ENCODE measurements around the gene CXCL12.

Gene CXCL12

GRCh38 chr10:44339218-44339617 is 45.7 kb downstream of the CXCL12 start:
- intact Hi-C loops (cut with DNase I; ENCODE audit: low total_unique reads): loop anchor here (10.0 kb wide), 1 partner anchor 246 kb away; no protein-coding TSS in a partner anchor
- DNase-seq: no peak
- Histone ChIP-seq H3K4me3 (no peak overlapping the region), H3K4me1 (no peaks in the 10 kb centered on the region), H3K36me3 (no peaks in the 10 kb centered on the region), H3K27me3 (no peaks in the 10 kb centered on the region), H3K27ac (no peak overlapping the region), H3K9me3 (no peaks in the 10 kb centered on the region)
- no peak for TF ChIP-seq CTCF (IDR thresholded peaks at IDR 0.05)

DNA sequence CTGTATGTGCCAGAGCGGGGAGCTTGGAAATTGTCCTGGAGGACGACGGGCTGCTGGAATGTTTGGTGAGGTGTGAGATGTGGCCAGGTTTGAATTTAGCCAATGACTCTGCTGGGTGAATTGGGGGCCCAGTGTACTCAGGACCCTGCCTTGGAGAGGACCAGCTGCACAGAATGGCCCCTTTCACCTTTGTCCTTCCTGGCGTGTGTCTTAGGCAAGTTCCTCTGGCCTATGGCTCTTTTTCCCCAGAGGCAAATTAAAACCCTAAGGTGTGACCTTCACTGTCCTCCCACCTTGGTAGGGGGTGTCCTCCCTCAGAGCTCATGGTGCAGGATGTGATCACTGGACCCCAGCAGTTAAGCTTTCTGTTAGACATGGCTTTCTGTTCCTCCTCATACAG is 47.8 kb downstream of the CXCL12 start:
- H3K4me1 ChIP-seq: no peaks in the 10 kb centered on the region
- no peak overlapping the region for H3K4me3 ChIP-seq
- intact Hi-C loops (cut with DNase I; ENCODE audit: low total_unique reads): loop anchor here (10.0 kb wide), 1 partner anchor 248 kb away; no protein-coding TSS in a partner anchor
- H3K27me3 ChIP-seq: no peaks in the 10 kb centered on the region
- H3K36me3 ChIP-seq: no peaks in the 10 kb centered on the region
- TF ChIP-seq CTCF (IDR thresholded peaks at IDR 0.05): no peak
- no peaks in the 10 kb centered on the region for H3K9me3 ChIP-seq
- H3K27ac ChIP-seq: no peak overlapping the region
- no peak for DNase-seq

GRCh38 chr10:44335330-44336021 is 49.4 kb downstream of the CXCL12 start:
- no peak for TF ChIP-seq CTCF (IDR thresholded peaks at IDR 0.05)
- DNase-seq: no peak
- intact Hi-C loops (cut with DNase I; ENCODE audit: low total_unique reads): loop anchor here (10.0 kb wide), 1 partner anchor 249 kb away; no protein-coding TSS in a partner anchor
- Histone ChIP-seq H3K4me1 (no peaks in the 10 kb centered on the region), H3K9me3 (no peaks in the 10 kb centered on the region), H3K27ac (no peak overlapping the region), H3K36me3 (no peaks in the 10 kb centered on the region), H3K4me3 (no peak overlapping the region), H3K27me3 (no peaks in the 10 kb centered on the region)

DNA sequence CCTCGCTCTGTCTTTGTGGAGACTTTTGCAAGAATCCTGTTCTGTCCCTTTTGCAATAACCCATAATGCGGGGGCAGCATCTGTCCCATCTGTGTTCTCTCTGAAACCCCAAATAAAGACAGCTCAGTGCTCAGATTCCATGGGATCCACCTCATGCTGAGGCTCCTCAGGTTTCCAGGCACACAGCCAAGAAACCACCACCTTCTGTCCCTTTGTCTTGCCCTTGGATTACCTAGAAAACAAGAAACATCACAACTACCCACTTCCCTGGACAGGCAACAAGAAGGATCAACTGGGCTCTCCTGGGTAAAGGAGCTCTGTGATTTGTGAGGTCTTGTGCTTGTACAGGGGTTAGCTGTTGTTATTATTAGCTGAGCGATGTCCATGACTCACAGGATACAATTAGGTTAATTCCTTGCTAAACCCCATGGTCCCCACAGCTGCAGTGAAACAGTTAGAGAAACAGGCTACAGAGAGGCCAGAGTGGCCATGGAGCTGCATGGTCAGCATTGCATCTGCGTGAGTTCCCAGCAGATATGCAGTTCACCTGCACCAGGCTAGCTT is 50.2 kb downstream of the CXCL12 start:
- intact Hi-C loops (cut with DNase I; ENCODE audit: low total_unique reads): loop anchor here (10.0 kb wide), 1 partner anchor 250 kb away; no protein-coding TSS in a partner anchor
- no peaks in the 10 kb centered on the region for H3K27me3 ChIP-seq
- TF ChIP-seq CTCF (IDR thresholded peaks at IDR 0.05): no peak
- no peak overlapping the region for H3K4me3 ChIP-seq
- no peak overlapping the region for H3K27ac ChIP-seq
- no peaks in the 10 kb centered on the region for H3K4me1 ChIP-seq
- no peaks in the 10 kb centered on the region for H3K9me3 ChIP-seq
- no peak for DNase-seq
- H3K36me3 ChIP-seq: no peaks in the 10 kb centered on the region

- Histone ChIP-seq H3K4me3 (no peak overlapping the region), H3K27ac (no peak overlapping the region), H3K9me3 (no peaks in the 10 kb centered on the region), H3K27me3 (no peaks in the 10 kb centered on the region), H3K36me3 (no peaks in the 10 kb centered on the region), H3K4me1 (no peaks in the 10 kb centered on the region)
- TF ChIP-seq CTCF (IDR thresholded peaks at IDR 0.05): no peak
- intact Hi-C loops (cut with DNase I; ENCODE audit: low total_unique reads): loop anchor here (10.0 kb wide), 1 partner anchor 251 kb away; no protein-coding TSS in a partner anchor
- no peak for DNase-seq
These were observed 50.8 kb downstream of the CXCL12 start for GRCh38 chr10:44334091-44334490.

Data from tibial artery (tissue), 4 donors.